Measurements from ENCODE around the gene MS4A3.
"Not testable (repeated sequence)": the region's sequence is repeated elsewhere in the genome, so short reads cannot be mapped to it uniquely, and the experiment has no call there.

DNA sequence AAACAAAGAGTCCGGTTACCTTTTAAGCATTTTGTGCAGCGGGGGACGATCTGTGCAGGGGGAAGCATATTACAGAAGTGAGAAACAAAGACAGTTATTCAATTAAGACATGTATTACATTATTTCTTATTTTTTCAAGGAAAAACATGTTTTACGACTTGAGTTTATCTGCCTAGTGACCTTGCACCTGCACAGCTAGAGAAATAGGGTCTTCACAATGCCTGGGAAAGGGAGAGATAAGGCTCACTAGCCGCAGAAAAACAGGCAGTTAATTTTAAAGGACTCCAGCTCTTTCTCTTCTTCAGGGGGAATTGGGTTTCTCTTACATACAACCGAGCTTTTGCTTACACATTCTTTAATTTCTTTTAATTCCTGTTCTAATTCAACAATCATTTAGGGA is 15.2 kb downstream of the MS4A3 start:
- TF ChIP-seq CTCF (IDR thresholded peaks at IDR 0.05; ENCODE audit: low read length); EZH2 (optimal IDR thresholded peaks at IDR 0.05; ENCODE audit: low read depth, low read length); EZH2phosphoT487 (IDR thresholded peaks at IDR 0.05; ENCODE audit: low read length): not testable (repeated sequence)
